Trophoblast cell (in vitro differentiated cells and primary cell): ENCODE data around the gene RNF41.
A peak's percentile ranks its signal among the peaks of the same experiment; 100 is the strongest.

Source experiments
- DNase-seq, 2 donors: peaks; one replicate each; pipeline ENCODE4 v3.0.0-alpha.2; 2016
- H2AFZ ChIP-seq: 2 replicates; pipeline ENCODE4 v1.6.1; 2013; ENCODE audit warnings: low read length, moderate library complexity, mild to moderate bottlenecking; ENCODE audit not compliant: insufficient read depth, poor library complexity
- H2AK5ac ChIP-seq: 2 replicates; pipeline ENCODE4 v1.6.1; 2013; ENCODE audit warnings: mild to moderate bottlenecking, low read length
- H2BK120ac ChIP-seq: 2 replicates; pipeline ENCODE4 v1.6.1; 2013; ENCODE audit warnings: low read length, mild to moderate bottlenecking, moderate library complexity; ENCODE audit not compliant: insufficient read depth, poor library complexity
- H2BK12ac ChIP-seq: 2 replicates; pipeline ENCODE4 v1.6.1; 2013; ENCODE audit warnings: mild to moderate bottlenecking, low read length, moderate library complexity
- H2BK5ac ChIP-seq: 2 replicates; pipeline ENCODE4 v1.6.1; 2013; ENCODE audit warnings: low read length, low read depth, moderate library complexity, mild to moderate bottlenecking; ENCODE audit not compliant: poor library complexity
- H3K14ac ChIP-seq: 2 replicates; pipeline ENCODE4 v1.6.1; 2013; ENCODE audit warnings: mild to moderate bottlenecking, low read length
- H3K18ac ChIP-seq: 2 replicates; pipeline ENCODE4 v1.6.1; 2013; ENCODE audit warnings: mild to moderate bottlenecking, low read length
- H3K23ac ChIP-seq: 2 replicates; pipeline ENCODE4 v1.6.1; 2013; ENCODE audit warnings: low read length
- H3K27ac ChIP-seq: 2 replicates; pipeline ENCODE4 v1.5.1; 2013; ENCODE audit warnings: low read depth, mild to moderate bottlenecking, inconsistent platforms, low read length, moderate library complexity
- H3K27me3 ChIP-seq: 2 replicates; pipeline ENCODE4 v1.6.1; 2013; ENCODE audit warnings: inconsistent platforms, mild to moderate bottlenecking, low read length, moderate library complexity; ENCODE audit not compliant: insufficient read depth
- H3K36me3 ChIP-seq, 2 experiments: 1 replicate in 1 of 2; 2 replicates in 1 of 2; pipeline ENCODE4 v1.6.1; 2013; ENCODE audit warnings: low read length in 2 of 2, mild to moderate bottlenecking in 2 of 2, moderate library complexity in 1 of 2; ENCODE audit not compliant: insufficient read depth in 2 of 2, control insufficient read depth in 1 of 2
- H3K4ac ChIP-seq: 2 replicates; pipeline ENCODE4 v1.6.1; 2013; ENCODE audit warnings: low read depth, mild to moderate bottlenecking, low read length, moderate library complexity
- H3K4me1 ChIP-seq, 2 experiments: 1 replicate in 1 of 2; 2 replicates in 1 of 2; pipeline ENCODE4 v1.6.1; 2013; ENCODE audit warnings: low read length in 2 of 2, mild to moderate bottlenecking in 2 of 2, moderate library complexity in 1 of 2; ENCODE audit not compliant: insufficient read depth in 2 of 2, control insufficient read depth in 1 of 2
- H3K4me2 ChIP-seq: 2 replicates; pipeline ENCODE4 v1.6.1; 2013; ENCODE audit warnings: inconsistent platforms, mild to moderate bottlenecking, low read length, moderate library complexity
- H3K4me3 ChIP-seq: 2 replicates; pipeline ENCODE4 v1.5.1; 2013; ENCODE audit warnings: mild to moderate bottlenecking, low read depth, low read length, inconsistent platforms
- H3K79me1 ChIP-seq: one replicate; pipeline ENCODE4 v1.6.1; 2013; ENCODE audit warnings: low read length
- H3K79me2 ChIP-seq: 2 replicates; pipeline ENCODE4 v1.6.1; 2013; ENCODE audit warnings: low read length, mild to moderate bottlenecking; ENCODE audit not compliant: control insufficient read depth, insufficient read depth, poor library complexity
- H3K9ac ChIP-seq: 2 replicates; pipeline ENCODE4 v1.6.1; 2013; ENCODE audit warnings: mild to moderate bottlenecking, low read length
- H3K9me3 ChIP-seq: 2 replicates; pipeline ENCODE4 v1.6.1; 2013; ENCODE audit warnings: low read depth, mild to moderate bottlenecking, control low read depth, inconsistent platforms, low read length; ENCODE audit not compliant: insufficient read depth
- H4K12ac ChIP-seq: 2 replicates; pipeline ENCODE4 v1.6.1; 2013; ENCODE audit warnings: low read depth, mild to moderate bottlenecking, low read length, moderate library complexity
- H4K8ac ChIP-seq: 2 replicates; pipeline ENCODE4 v1.6.1; 2013; ENCODE audit warnings: low read depth, mild to moderate bottlenecking, low read length, moderate library complexity
- H4K91ac ChIP-seq: one replicate; pipeline ENCODE4 v1.6.1; 2013; ENCODE audit warnings: low read depth, mild to moderate bottlenecking, low read length, moderate library complexity
- WGBS: extraction: QIAGEN DNeasy Blood & Tissue Kit; methylation state at CpG from one replicate; pipeline ENCODE4 v1.1.7; 2013; ENCODE audit warnings: missing lambda C conversion rate; ENCODE audit not compliant: insufficient read length, insufficient coverage; ENCODE audit errors: extremely low coverage; 5-methylcytosine and 5-hydroxymethylcytosine counted together

The RNF41 gene

GRCh38 chr12:56260380-56260779, 38.7 kb upstream of the RNF41 start:
- no peak overlapping the region for H2AFZ ChIP-seq
- no peak overlapping the region for H2BK5ac ChIP-seq
- H2AK5ac ChIP-seq = no peak overlapping the region
- H3K14ac ChIP-seq = no peak overlapping the region
- no peak overlapping the region for H3K27ac ChIP-seq
- H3K4me1 ChIP-seq = peaks cover 8 to 9% of the 10 kb centered on the region in 2 experiments
- no CpG with 5 or more reads among the region's 8 CpGs for WGBS
- no peak overlapping the region for H2BK12ac ChIP-seq
- no peak overlapping the region for H3K9ac ChIP-seq
- H4K8ac ChIP-seq = no peak overlapping the region
- H3K4ac ChIP-seq = no peak overlapping the region
- H4K91ac ChIP-seq = no peak overlapping the region
- H3K23ac ChIP-seq = no peak overlapping the region
- no peak overlapping the region for H3K18ac ChIP-seq
- peaks cover 11% of the 10 kb centered on the region for H3K79me2 ChIP-seq
- H3K9me3 ChIP-seq = no peaks in the 10 kb centered on the region
- H3K36me3 ChIP-seq = peaks cover 11 to 14% of the 10 kb centered on the region in 2 experiments
- H3K27me3 ChIP-seq = no peaks in the 10 kb centered on the region
- no peak overlapping the region for H4K12ac ChIP-seq
- H3K79me1 ChIP-seq = peaks cover 12% of the 10 kb centered on the region
- no peak overlapping the region for H2BK120ac ChIP-seq
- H3K4me2 ChIP-seq = no peak overlapping the region
- DNase-seq = no peak
- no peak overlapping the region for H3K4me3 ChIP-seq

- peak overlapping the region; percentile 91 for H3K4me2 ChIP-seq
- H3K79me2 ChIP-seq = peaks cover 11% of the 10 kb centered on the region
- peak overlapping the region; percentile 98 for H3K9ac ChIP-seq
- H2BK5ac ChIP-seq = no peak overlapping the region
- H3K79me1 ChIP-seq = peaks cover 12% of the 10 kb centered on the region
- H3K18ac ChIP-seq = no peak overlapping the region
- peak overlapping the region; percentile 87 for H4K91ac ChIP-seq
- H2BK120ac ChIP-seq = no peak overlapping the region
- H4K8ac ChIP-seq = peak overlapping the region; percentile 90
- H4K12ac ChIP-seq = peak overlapping the region; percentile 96
- no CpG with 5 or more reads among the region's 9 CpGs for WGBS
- peak overlapping the region; percentile 85 for H3K4me3 ChIP-seq
- no peak for DNase-seq
- peaks cover 8 to 9% of the 10 kb centered on the region in 2 experiments for H3K4me1 ChIP-seq
- no peak overlapping the region for H2BK12ac ChIP-seq
- peaks cover 23 to 27% of the 10 kb centered on the region in 2 experiments for H3K36me3 ChIP-seq
- no peaks in the 10 kb centered on the region for H3K9me3 ChIP-seq
- H3K4ac ChIP-seq = peak overlapping the region; percentile 22
- H2AFZ ChIP-seq = peak overlapping the region; percentile 69
- H3K14ac ChIP-seq = peak overlapping the region; percentile 76
- no peak overlapping the region for H2AK5ac ChIP-seq
- H3K23ac ChIP-seq = no peak overlapping the region
- H3K27me3 ChIP-seq = no peaks in the 10 kb centered on the region
- no peak overlapping the region for H3K27ac ChIP-seq
Observed at GRCh38 chr12:56258820-56259183, 37.1 kb upstream of the RNF41 start.

GRCh38 chr12:56258068-56258819, 36.5 kb upstream of the RNF41 start, which contains the start of gene ANKRD52:
ANKRD52 (minus strand) TSS chr12:56258384; CDS start chr12:56258269, 115 bp downstream.
- peak within 1 kb of the TSS; percentile 96 for H4K12ac ChIP-seq
- peaks cover 8 to 9% of the 10 kb centered on the region in 2 experiments for H3K4me1 ChIP-seq
- H3K9me3 ChIP-seq = no peaks in the 10 kb centered on the region
- H3K79me2 ChIP-seq = peaks cover 11% of the 10 kb centered on the region
- H3K79me1 ChIP-seq = peaks cover 12% of the 10 kb centered on the region
- H3K14ac ChIP-seq = peak within 1 kb of the TSS; percentile 97
- peak within 1 kb of the TSS; percentile 96 for H2AFZ ChIP-seq
- peak within 1 kb of the TSS; percentile 90 for H4K8ac ChIP-seq
- peak; percentile 44 to 82 for DNase-seq
- peak within 1 kb of the TSS; percentile 96 for H3K4me3 ChIP-seq
- peak within 1 kb of the TSS; percentile 78 for H2BK5ac ChIP-seq
- peak within 1 kb of the TSS; percentile 68 for H3K4ac ChIP-seq
- no peak within 1 kb of the TSS for H2BK12ac ChIP-seq
- no peak within 1 kb of the TSS for H3K23ac ChIP-seq
- peak within 1 kb of the TSS; percentile 98 for H3K9ac ChIP-seq
- peak within 1 kb of the TSS; percentile 97 for H3K18ac ChIP-seq
- no CpG with 5 or more reads among the region's 78 CpGs for WGBS
- no peaks in the 10 kb centered on the region for H3K27me3 ChIP-seq
- H2AK5ac ChIP-seq = peak within 1 kb of the TSS; percentile 71
- H4K91ac ChIP-seq = peak within 1 kb of the TSS; percentile 87
- H3K4me2 ChIP-seq = peak within 1 kb of the TSS; percentile 91
- H2BK120ac ChIP-seq = peak within 1 kb of the TSS; percentile 65
- H3K36me3 ChIP-seq = peaks cover 28 to 33% of the 10 kb centered on the region in 2 experiments
- peak within 1 kb of the TSS; percentile 48 for H3K27ac ChIP-seq

- Histone ChIP-seq H2BK5ac (peak overlapping the region; percentile 78), H3K4me1 (peaks cover 8 to 9% of the 10 kb centered on the region in 2 experiments), H3K23ac (no peak overlapping the region), H2BK120ac (peak overlapping the region; percentile 52), H3K14ac (peak overlapping the region; percentile 97), H3K9ac (peak overlapping the region; percentile 86), H2AFZ (peak overlapping the region; percentile 96), H3K79me2 (peaks cover 11% of the 10 kb centered on the region), H3K9me3 (no peaks in the 10 kb centered on the region), H3K27me3 (no peaks in the 10 kb centered on the region), H2AK5ac (peak overlapping the region; percentile 71), H4K91ac (peak overlapping the region; percentile 79), H3K36me3 (peaks cover 34 to 39% of the 10 kb centered on the region in 2 experiments), H4K12ac (peak overlapping the region; percentile 79), H3K27ac (peak overlapping the region; percentile 48), H3K4me2 (peak overlapping the region; percentile 91), H2BK12ac (no peak overlapping the region), H4K8ac (peak overlapping the region; percentile 90), H3K4me3 (peak overlapping the region; percentile 96), H3K18ac (peak overlapping the region; percentile 97), H3K79me1 (peaks cover 12% of the 10 kb centered on the region), H3K4ac (peak overlapping the region; percentile 68)
- peak in 1 of 2 donors; percentile 26 for DNase-seq
- no CpG with 5 or more reads among the region's 27 CpGs for WGBS
Observed at GRCh38 chr12:56257491-56258067, 35.9 kb upstream of the RNF41 start.
